ENCODE data around the gene ATP6V0D1. TPM values are rescaled to one million over a fixed set of nuclear protein-coding genes. Genes with fewer than 3 reads are reported as not detected.
A peak's percentile ranks its signal among the peaks of the same experiment; 100 is the strongest.

Gene ATP6V0D1
- polyA plus RNA-seq, 3 donors, result 354 to 687 (median 631) TPM

GRCh38 chr16:67504031-67505021, 23.4 kb upstream of the ATP6V0D1 start:
- peak overlapping the region in 1 of 3 experiments; percentile 9 for H3K4me3 ChIP-seq (replicated peaks in 1 of 3; ENCODE audit: low read depth in 2 of 3, low read length in 3 of 3)
- H3K9ac ChIP-seq (ENCODE audit: insufficient read depth, low read length, poor library complexity, severe bottlenecking), result peak overlapping the region; percentile 49
- no peak overlapping the region for H2AFZ ChIP-seq (ENCODE audit: insufficient read depth, low read depth, low read length, poor library complexity, severe bottlenecking)
- WGBS (ENCODE audit: insufficient coverage), result 56% methylated on average over 5 of the region's 9 CpGs
- Mint-ChIP-seq H3K36me3 (peaks cover 6 to 26% of the 10 kb centered on the region in 2 donors), H3K4me3 (no peak overlapping the region), H3K9me3 (peaks cover 0 to 4% (median 2%) of the 10 kb centered on the region in 7 donors), H3K4me1 (peaks cover 52% of the 10 kb centered on the region), H3K27me3 (ENCODE audit: low read depth in 3 of 3) (peaks cover 0 to 5% (median 3%) of the 10 kb centered on the region in 3 donors), H3K27ac (peak overlapping the region; percentile 96 to 99 (median 98))
- no peak for TF ChIP-seq CTCF (IDR thresholded peaks at IDR 0.05)
- H3K27me3 ChIP-seq (ENCODE audit: control insufficient read depth in 2 of 2, insufficient read depth in 2 of 2, low read length in 2 of 2), result no peaks in the 10 kb centered on the region
- peak; percentile 95 to 97 (median 95) for DNase-seq
- H3K4me2 ChIP-seq (replicated peaks; ENCODE audit: extremely low read depth, low read length, poor library complexity, severe bottlenecking), result peak overlapping the region; percentile 27
- H3K36me3 ChIP-seq (replicated peaks in 1 of 2; ENCODE audit: control insufficient read depth in 1 of 2, insufficient read depth in 2 of 2, low read length in 2 of 2), result peaks cover 0 to 2% of the 10 kb centered on the region in 2 donors
- H3K4me1 ChIP-seq (ENCODE audit: control insufficient read depth in 1 of 2, insufficient read depth in 2 of 2, low read length in 2 of 2), result peaks cover 50 to 51% of the 10 kb centered on the region in 2 donors
- peak overlapping the region; percentile 92 to 99 for H3K27ac ChIP-seq (ENCODE audit: low read depth in 1 of 2, low read length in 2 of 2)
- no peaks in the 10 kb centered on the region for H4K20me1 ChIP-seq (ENCODE audit: insufficient read depth, low read length)
- H3K79me2 ChIP-seq (ENCODE audit: insufficient read depth, low read length), result no peaks in the 10 kb centered on the region
- no peaks in the 10 kb centered on the region for H3K9me3 ChIP-seq (replicated peaks in 1 of 2; ENCODE audit: control insufficient read depth in 1 of 2, insufficient read depth in 1 of 2, low read length in 2 of 2)
- intact Hi-C loops (cut with micrococcal nuclease), result no loop called here

GRCh38 chr16:67499106-67499505, 18.1 kb upstream of the ATP6V0D1 start:
- Mint-ChIP-seq H3K9me3 (peaks cover 0 to 3% (median 0%) of the 10 kb centered on the region in 7 donors), H3K4me1 (peaks cover 28% of the 10 kb centered on the region), H3K27ac (peak overlapping the region in 2 of 7 donors; percentile 41 to 67)

More at GRCh38 chr16:67499106-67499505, 18.1 kb upstream of the ATP6V0D1 start:
- Histone ChIP-seq H4K20me1 (ENCODE audit: insufficient read depth, low read length) (no peaks in the 10 kb centered on the region), H3K79me2 (ENCODE audit: insufficient read depth, low read length) (no peaks in the 10 kb centered on the region), H3K4me3 (replicated peaks in 1 of 3; ENCODE audit: low read depth in 2 of 3, low read length in 3 of 3) (no peak overlapping the region), H3K9ac (ENCODE audit: insufficient read depth, low read length, poor library complexity, severe bottlenecking) (no peak overlapping the region), H3K4me2 (replicated peaks; ENCODE audit: extremely low read depth, low read length, poor library complexity, severe bottlenecking) (no peak overlapping the region), H3K9me3 (replicated peaks in 1 of 2; ENCODE audit: control insufficient read depth in 1 of 2, insufficient read depth in 1 of 2, low read length in 2 of 2) (no peaks in the 10 kb centered on the region), H3K27me3 (ENCODE audit: control insufficient read depth in 2 of 2, insufficient read depth in 2 of 2, low read length in 2 of 2) (no peaks in the 10 kb centered on the region), H3K4me1 (ENCODE audit: control insufficient read depth in 1 of 2, insufficient read depth in 2 of 2, low read length in 2 of 2) (peaks cover 13 to 21% of the 10 kb centered on the region in 2 donors), H2AFZ (ENCODE audit: insufficient read depth, low read depth, low read length, poor library complexity, severe bottlenecking) (no peak overlapping the region), H3K27ac (ENCODE audit: low read depth in 1 of 2, low read length in 2 of 2) (no peak overlapping the region), H3K36me3 (replicated peaks in 1 of 2; ENCODE audit: control insufficient read depth in 1 of 2, insufficient read depth in 2 of 2, low read length in 2 of 2) (peaks cover 5 to 27% of the 10 kb centered on the region in 2 donors)
- intact Hi-C loops (cut with micrococcal nuclease), result loop anchor here in 1 of 2 donors (10.0 kb wide), 1 partner anchor 166 kb away; the partner anchor contains the start of genes ACD, C16orf86, ENKD1 and PARD6A
- WGBS (ENCODE audit: insufficient coverage), result 100% methylated on average over 3 of the region's 4 CpGs
- Mint-ChIP-seq H3K4me3 (no peak overlapping the region), H3K36me3 (peaks cover 19 to 53% of the 10 kb centered on the region in 2 donors), H3K27me3 (ENCODE audit: low read depth in 3 of 3) (peaks cover 0 to 3% (median 2%) of the 10 kb centered on the region in 3 donors)
- no peak for TF ChIP-seq CTCF (IDR thresholded peaks at IDR 0.05)
- no peak for DNase-seq
